Brain pericyte (primary cell): ENCODE measurements around the gene TSHZ2.
"Not testable (repeated sequence)": the region's sequence is repeated elsewhere in the genome, so short reads cannot be mapped to it uniquely, and the experiment has no call there.

ENCODE experiments used
- DNase-seq: peaks from one replicate; pipeline ENCODE4 v3.0.0-alpha.2; 2012; ENCODE audit warnings: low read depth, low spot score

The TSHZ2 gene

GRCh38 chr20:53493311-53493857 lies 521.2 kb downstream of the TSHZ2 start:
- DNase-seq, result no peak

- DNase-seq, result no peak
These were observed 522.6 kb downstream of the TSHZ2 start for GRCh38 chr20:53494753-53495152.

GRCh38 chr20:53495398-53496092 lies 523.4 kb downstream of the TSHZ2 start:
- DNase-seq, result no peak

- no peak for DNase-seq
These were observed 525.1 kb downstream of the TSHZ2 start for GRCh38 chr20:53497246-53497645.

GRCh38 chr20:53498341-53498740 lies 526.2 kb downstream of the TSHZ2 start:
- no peak for DNase-seq

GRCh38 chr20:53500651-53501050 lies 528.5 kb downstream of the TSHZ2 start:
- DNase-seq, result no peak

GRCh38 chr20:53502820-53503219 lies 530.7 kb downstream of the TSHZ2 start:
- DNase-seq, result no peak

GRCh38 chr20:53503517-53503919 lies 531.4 kb downstream of the TSHZ2 start:
- no peak for DNase-seq

- DNase-seq, result not testable (repeated sequence)
These were observed 531.9 kb downstream of the TSHZ2 start for GRCh38 chr20:53504106-53504505.

- DNase-seq, result no peak
These were observed 538.1 kb downstream of the TSHZ2 start for GRCh38 chr20:53510262-53510661.

- DNase-seq, result no peak
These were observed 538.5 kb downstream of the TSHZ2 start for GRCh38 chr20:53510704-53511103.

- no peak for DNase-seq
These were observed 539.9 kb downstream of the TSHZ2 start for GRCh38 chr20:53512076-53512475.

GRCh38 chr20:53513168-53513488 lies 541.0 kb downstream of the TSHZ2 start:
- DNase-seq, result no peak

- DNase-seq, result no peak
These were observed 541.5 kb downstream of the TSHZ2 start for GRCh38 chr20:53513489-53514298.

GRCh38 chr20:53515749-53516148 lies 543.6 kb downstream of the TSHZ2 start:
- DNase-seq, result no peak

GRCh38 chr20:53517146-53517545 lies 545.0 kb downstream of the TSHZ2 start:
- DNase-seq, result no peak

- not testable (repeated sequence) for DNase-seq
These were observed 549.3 kb downstream of the TSHZ2 start for GRCh38 chr20:53521421-53521820.

- no peak for DNase-seq
These were observed 549.9 kb downstream of the TSHZ2 start for GRCh38 chr20:53522026-53522425.

GRCh38 chr20:53522696-53523095 lies 550.5 kb downstream of the TSHZ2 start:
- no peak for DNase-seq

GRCh38 chr20:53523615-53524014 lies 551.5 kb downstream of the TSHZ2 start:
- DNase-seq, result not testable (repeated sequence)

- DNase-seq, result no peak
These were observed 552.6 kb downstream of the TSHZ2 start for GRCh38 chr20:53524589-53525312.

- DNase-seq, result no peak
These were observed 555.0 kb downstream of the TSHZ2 start for GRCh38 chr20:53527196-53527595.
